HCT116 (cell line): ENCODE measurements around the gene ISCA2. TPM values are rescaled to one million over a fixed set of nuclear protein-coding genes. Genes with fewer than 3 reads are reported as not detected.

ENCODE experiments used
- ATAC-seq: fragments of 200-7000 bp; cut with Tn5 transposase; 2 replicates; pipeline ENCODE4 v1.9.1; 2020; ENCODE audit warnings: mild to moderate bottlenecking, moderate library complexity
- BruUV-seq: library from RNA; stranded (reverse); fragments of 400-500 nt; replicated peaks from 2 replicates; lab custom pipeline; 2021; lab: Mats Ljungman, UMichigan
- CTCF ChIA-PET: fragments of 300-600 bp; sonication (Branson Sonifier 250); formaldehyde crosslinking; loops from one replicate; lab custom pipeline; 2021; ENCODE audit warnings: antibody characterized with exemption; lab: Charles Lee
- POLR2A ChIA-PET: fragments of 300-600, 350-600 bp; sonication (Branson Sonifier 250); formaldehyde crosslinking; loops from one replicate; lab custom pipeline; 2021; ENCODE audit warnings: antibody characterized with exemption; lab: Charles Lee
- RAD21 ChIA-PET, 2 experiments: fragments of 300-600 bp; sonication (Branson Sonifier 250); formaldehyde crosslinking; loops; one replicate each; lab custom pipeline; 2023; ENCODE audit warnings: low total read pairs in 2 of 2; ENCODE audit not compliant: uncharacterized antibody in 2 of 2, unreplicated experiment in 2 of 2, low non-redundant PET in 1 of 2; lab: Charles Lee
- DNase-seq: peaks from one replicate; pipeline ENCODE4 v3.0.0-alpha.2; 2010; ENCODE audit warnings: low read depth, low spot score
- H2AFZ ChIP-seq: fragments of 200-600 bp; shearing (Covaris generic), sonication (generic); 2 replicates; pipeline ENCODE4 v1.6.1; 2017; ENCODE audit warnings: low read depth, mixed run types, mixed read lengths, antibody characterized with exemption, low read length; ENCODE audit not compliant: poor library complexity, severe bottlenecking
- H3K27ac ChIP-seq: 2 replicates; pipeline ENCODE4 v1.5.1; 2012; ENCODE audit warnings: low read depth, low read length
- H3K27me3 ChIP-seq: fragments of 200-600 bp; sonication (generic); 2 replicates; pipeline ENCODE4 v1.6.1; 2016; ENCODE audit warnings: mixed run types, low read length, mixed read lengths; ENCODE audit not compliant: insufficient read depth
- H3K36me3 ChIP-seq, 2 experiments: fragments of 200-500 bp in 1 of 2; fragments of 200-600 bp in 1 of 2; sonication (Bioruptor generic) in 1 of 2; sonication (generic) in 1 of 2; 2 replicates each; pipeline versions ENCODE4 v1.5.1 to v1.6.1; 2014 to 2016; ENCODE audit warnings: low read length in 2 of 2, inconsistent platforms in 1 of 2, mixed read lengths in 1 of 2, mixed run types in 1 of 2; ENCODE audit not compliant: insufficient read depth in 2 of 2, control insufficient read depth in 1 of 2
- H3K4me1 ChIP-seq, 2 experiments: fragments of 200-600 bp in 1 of 2; sonication (generic) in 1 of 2; 2 replicates each; pipeline versions ENCODE4 v1.5.1 to v1.6.1; 2012 to 2017; ENCODE audit warnings: low read length in 2 of 2, inconsistent platforms in 1 of 2, mild to moderate bottlenecking in 1 of 2, mixed read lengths in 1 of 2, mixed run types in 1 of 2, moderate library complexity in 1 of 2; ENCODE audit not compliant: insufficient read depth in 2 of 2, control insufficient read depth in 1 of 2
- H3K4me2 ChIP-seq: fragments of 200-600 bp; sonication (generic); 2 replicates; pipeline ENCODE4 v1.6.1; 2017; ENCODE audit warnings: mixed run types, low read length, mixed read lengths
- H3K4me3 ChIP-seq, 2 experiments: fragments of 200-600 bp in 1 of 2; sonication (generic) in 1 of 2; replicated peaks in 1 of 2; 2 replicates each; pipeline ENCODE4 v1.5.1; 2011 to 2016; ENCODE audit warnings: low read length in 2 of 2, control low read depth in 1 of 2, low read depth in 1 of 2, mild to moderate bottlenecking in 1 of 2, mixed read lengths in 1 of 2, mixed run types in 1 of 2
- H3K79me2 ChIP-seq: fragments of 200-600 bp; sonication (generic); 2 replicates; pipeline ENCODE4 v1.6.1; 2017; ENCODE audit warnings: mild to moderate bottlenecking, mixed run types, low read length, moderate library complexity, mixed read lengths; ENCODE audit not compliant: insufficient read depth
- H3K9ac ChIP-seq: fragments of 200-600 bp; sonication (generic); 2 replicates; pipeline ENCODE4 v1.6.1; 2016; ENCODE audit warnings: low read length, mixed read lengths
- H3K9me2 ChIP-seq: fragments of 200-600 bp; sonication (generic), shearing (Covaris generic); 2 replicates; pipeline ENCODE4 v1.6.1; 2017; ENCODE audit warnings: mixed run types, mild to moderate bottlenecking, moderate library complexity; ENCODE audit not compliant: insufficient read depth
- H3K9me3 ChIP-seq, 2 experiments: fragments of 200-500 bp in 1 of 2; fragments of 200-600 bp in 1 of 2; sonication (Bioruptor generic) in 1 of 2; sonication (generic) in 1 of 2; 2 replicates each; pipeline ENCODE4 v1.6.1; 2014 to 2017; ENCODE audit warnings: low read length in 2 of 2, mixed read lengths in 2 of 2, inconsistent platforms in 1 of 2, low read depth in 1 of 2, mild to moderate bottlenecking in 1 of 2, mixed run types in 1 of 2, moderate library complexity in 1 of 2; ENCODE audit not compliant: control insufficient read depth in 1 of 2, insufficient read depth in 1 of 2
- H4K20me1 ChIP-seq: fragments of 200-600 bp; sonication (generic), shearing (Covaris generic); 2 replicates; pipeline ENCODE4 v1.6.1; 2017; ENCODE audit warnings: mixed run types, mild to moderate bottlenecking, moderate library complexity; ENCODE audit not compliant: insufficient read depth
- EGR1 ChIP-seq: IDR thresholded peaks from 2 replicates; pipeline ENCODE4 v1.6.1; 2012; ENCODE audit warnings: low read depth
- EZH2 ChIP-seq: fragments of 200-600 bp; sonication (generic); IDR thresholded peaks from 2 replicates; pipeline ENCODE4 v1.6.1; 2017; ENCODE audit warnings: antibody characterized with exemption, mixed run types
- JUND ChIP-seq: IDR thresholded peaks from 2 replicates; pipeline ENCODE4 v1.6.1; 2012
- POLR2A ChIP-seq: IDR thresholded peaks from 2 replicates; pipeline ENCODE4 v1.7.0; 2011; ENCODE audit warnings: borderline replicate concordance; ENCODE audit not compliant: insufficient read depth, insufficient read length; ENCODE audit errors: extremely low read depth
- POLR2AphosphoS5 ChIP-seq: IDR thresholded peaks from 2 replicates; pipeline ENCODE4 v1.6.1; 2011; ENCODE audit warnings: mild to moderate bottlenecking, low read depth, low read length, moderate library complexity
- SIN3A ChIP-seq: IDR thresholded peaks from 2 replicates; pipeline ENCODE4 v1.6.1; 2012; ENCODE audit warnings: low read depth
- SRF ChIP-seq: IDR thresholded peaks from 2 replicates; pipeline ENCODE4 v1.6.1; 2012; ENCODE audit warnings: low read depth
- YY1 ChIP-seq: IDR thresholded peaks from 2 replicates; pipeline ENCODE4 v1.6.1; 2011; ENCODE audit warnings: low read length, low read depth, moderate library complexity, mild to moderate bottlenecking; ENCODE audit not compliant: insufficient replicate concordance; ENCODE audit errors: extremely low read depth
- ZNF274 ChIP-seq: fragments of 200-500 bp; sonication (Bioruptor generic); IDR thresholded peaks from 2 replicates; pipeline ENCODE4 v1.6.1; 2014; ENCODE audit warnings: mild to moderate bottlenecking, low read depth, low read length, inconsistent platforms
- intact Hi-C: fragments of 100-400 bp; cut with micrococcal nuclease; formaldehyde crosslinking; loops from 2 replicates; pipeline ENCODE4 v1.10.0; 2022
- total RNA-seq: library from RNA; stranded (reverse); gene quantifications from one replicate; pipeline ENCODE4 v1.2.1, GENCODE V29; 2021; ENCODE audit not compliant: unreplicated experiment
- TF ChIP-seq, protein P1 (sequence below): IDR thresholded peaks from 2 replicates; pipeline ENCODE4 v1.6.1; 2011; ENCODE audit warnings: mild to moderate bottlenecking, low read length, moderate library complexity; ENCODE audit not compliant: insufficient replicate concordance; ENCODE audit errors: extremely low read depth
- TF ChIP-seq, protein P2 (sequence below): IDR thresholded peaks from 2 replicates; pipeline ENCODE4 v1.6.1; 2012
- TF ChIP-seq, protein P3 (sequence below): IDR thresholded peaks from 2 replicates; pipeline ENCODE4 v1.6.1; 2012; ENCODE audit warnings: low read depth
- TF ChIP-seq, protein P4 (sequence below): IDR thresholded peaks from 2 replicates; pipeline ENCODE4 v1.6.1; 2012

ISCA2 gene
- total RNA-seq, 1 experiment from 2014 or later: 27.5 TPM

DNA sequence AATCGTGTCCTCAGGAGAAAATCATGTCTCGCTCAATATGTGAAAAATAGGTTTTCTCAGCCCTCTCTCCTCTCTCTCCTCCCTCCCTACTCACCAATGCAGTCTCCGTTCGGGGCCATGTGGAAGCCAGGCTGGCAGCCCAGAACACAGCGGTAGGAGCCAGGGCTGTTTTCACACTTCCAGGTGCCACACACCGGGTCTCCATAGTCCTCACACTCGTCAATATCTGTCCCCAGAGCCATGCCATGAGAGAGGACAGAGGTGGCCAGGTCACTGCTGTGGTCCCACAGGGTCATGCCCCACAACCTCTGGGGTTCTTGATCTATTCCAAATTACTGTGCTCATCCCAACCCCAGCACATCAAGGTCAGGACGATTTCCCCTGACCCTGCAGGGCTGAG lies 13.5 kb downstream of the ISCA2 start:
- Histone ChIP-seq H2AFZ (no peak overlapping the region), H3K4me3 (no peak overlapping the region), H3K4me2 (no peak overlapping the region), H3K4me1 (peaks cover 0 to 18% of the 10 kb centered on the region in 2 experiments; a peak in 2 of 4 replicates), H3K9ac (no peak overlapping the region), H3K27ac (no peak overlapping the region), H4K20me1 (no peaks in the 10 kb centered on the region), H3K9me2 (no peaks in the 10 kb centered on the region), H3K79me2 (no peaks in the 10 kb centered on the region), H3K36me3 (no peaks in the 10 kb centered on the region), H3K27me3 (no peaks in the 10 kb centered on the region), H3K9me3 (no peaks in the 10 kb centered on the region)
- TF ChIP-seq EZH2: no peak
- TF ChIP-seq EGR1: no peak
- TF ChIP-seq, protein P1, sequence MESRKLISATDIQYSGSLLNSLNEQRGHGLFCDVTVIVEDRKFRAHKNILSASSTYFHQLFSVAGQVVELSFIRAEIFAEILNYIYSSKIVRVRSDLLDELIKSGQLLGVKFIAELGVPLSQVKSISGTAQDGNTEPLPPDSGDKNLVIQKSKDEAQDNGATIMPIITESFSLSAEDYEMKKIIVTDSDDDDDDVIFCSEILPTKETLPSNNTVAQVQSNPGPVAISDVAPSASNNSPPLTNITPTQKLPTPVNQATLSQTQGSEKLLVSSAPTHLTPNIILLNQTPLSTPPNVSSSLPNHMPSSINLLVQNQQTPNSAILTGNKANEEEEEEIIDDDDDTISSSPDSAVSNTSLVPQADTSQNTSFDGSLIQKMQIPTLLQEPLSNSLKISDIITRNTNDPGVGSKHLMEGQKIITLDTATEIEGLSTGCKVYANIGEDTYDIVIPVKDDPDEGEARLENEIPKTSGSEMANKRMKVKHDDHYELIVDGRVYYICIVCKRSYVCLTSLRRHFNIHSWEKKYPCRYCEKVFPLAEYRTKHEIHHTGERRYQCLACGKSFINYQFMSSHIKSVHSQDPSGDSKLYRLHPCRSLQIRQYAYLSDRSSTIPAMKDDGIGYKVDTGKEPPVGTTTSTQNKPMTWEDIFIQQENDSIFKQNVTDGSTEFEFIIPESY: no peak
- no peak for TF ChIP-seq SIN3A
- no peak for TF ChIP-seq POLR2AphosphoS5
- no peak for TF ChIP-seq POLR2A
- TF ChIP-seq ZNF274: no peak
- TF ChIP-seq SRF: no peak
- TF ChIP-seq YY1: no peak
- TF ChIP-seq, protein P2, sequence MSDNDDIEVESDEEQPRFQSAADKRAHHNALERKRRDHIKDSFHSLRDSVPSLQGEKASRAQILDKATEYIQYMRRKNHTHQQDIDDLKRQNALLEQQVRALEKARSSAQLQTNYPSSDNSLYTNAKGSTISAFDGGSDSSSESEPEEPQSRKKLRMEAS: no peak
- no peak for TF ChIP-seq JUND
- TF ChIP-seq, protein P3, sequence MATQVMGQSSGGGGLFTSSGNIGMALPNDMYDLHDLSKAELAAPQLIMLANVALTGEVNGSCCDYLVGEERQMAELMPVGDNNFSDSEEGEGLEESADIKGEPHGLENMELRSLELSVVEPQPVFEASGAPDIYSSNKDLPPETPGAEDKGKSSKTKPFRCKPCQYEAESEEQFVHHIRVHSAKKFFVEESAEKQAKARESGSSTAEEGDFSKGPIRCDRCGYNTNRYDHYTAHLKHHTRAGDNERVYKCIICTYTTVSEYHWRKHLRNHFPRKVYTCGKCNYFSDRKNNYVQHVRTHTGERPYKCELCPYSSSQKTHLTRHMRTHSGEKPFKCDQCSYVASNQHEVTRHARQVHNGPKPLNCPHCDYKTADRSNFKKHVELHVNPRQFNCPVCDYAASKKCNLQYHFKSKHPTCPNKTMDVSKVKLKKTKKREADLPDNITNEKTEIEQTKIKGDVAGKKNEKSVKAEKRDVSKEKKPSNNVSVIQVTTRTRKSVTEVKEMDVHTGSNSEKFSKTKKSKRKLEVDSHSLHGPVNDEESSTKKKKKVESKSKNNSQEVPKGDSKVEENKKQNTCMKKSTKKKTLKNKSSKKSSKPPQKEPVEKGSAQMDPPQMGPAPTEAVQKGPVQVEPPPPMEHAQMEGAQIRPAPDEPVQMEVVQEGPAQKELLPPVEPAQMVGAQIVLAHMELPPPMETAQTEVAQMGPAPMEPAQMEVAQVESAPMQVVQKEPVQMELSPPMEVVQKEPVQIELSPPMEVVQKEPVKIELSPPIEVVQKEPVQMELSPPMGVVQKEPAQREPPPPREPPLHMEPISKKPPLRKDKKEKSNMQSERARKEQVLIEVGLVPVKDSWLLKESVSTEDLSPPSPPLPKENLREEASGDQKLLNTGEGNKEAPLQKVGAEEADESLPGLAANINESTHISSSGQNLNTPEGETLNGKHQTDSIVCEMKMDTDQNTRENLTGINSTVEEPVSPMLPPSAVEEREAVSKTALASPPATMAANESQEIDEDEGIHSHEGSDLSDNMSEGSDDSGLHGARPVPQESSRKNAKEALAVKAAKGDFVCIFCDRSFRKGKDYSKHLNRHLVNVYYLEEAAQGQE: no peak
- TF ChIP-seq, protein P4, sequence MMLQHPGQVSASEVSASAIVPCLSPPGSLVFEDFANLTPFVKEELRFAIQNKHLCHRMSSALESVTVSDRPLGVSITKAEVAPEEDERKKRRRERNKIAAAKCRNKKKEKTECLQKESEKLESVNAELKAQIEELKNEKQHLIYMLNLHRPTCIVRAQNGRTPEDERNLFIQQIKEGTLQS: no peak
- RAD21 ChIA-PET: no interaction called here
- DNase-seq (no peak), ATAC-seq (no peak)
- intact Hi-C loops: no loop called here
- BruUV-seq: no TSS peak
- POLR2A ChIA-PET: no interaction called here
- CTCF ChIA-PET: interaction anchor here (2.1 kb wide), 1 partner anchor 13 kb away, joined by 11 read pairs; the partner anchor contains the start of genes ISCA2 and NPC2
